Muscle layer of duodenum (tissue), 2 donors: ENCODE measurements around the gene JAKMIP1.

Experiments
- H3K27ac ChIP-seq: one replicate; pipeline ENCODE4 v1.7.0; 2013; ENCODE audit warnings: mild to moderate bottlenecking, low read length
- H3K27me3 ChIP-seq: one replicate; pipeline ENCODE4 v1.7.0; 2013; ENCODE audit warnings: low read depth, mild to moderate bottlenecking, control low read depth, low read length
- H3K36me3 ChIP-seq, 2 donors: one replicate each; pipeline ENCODE4 v1.7.0; 2013; ENCODE audit warnings: low read length in 2 of 2, control low read depth in 1 of 2, mild to moderate bottlenecking in 1 of 2; ENCODE audit not compliant: insufficient read depth in 2 of 2, control insufficient read depth in 1 of 2
- H3K4me1 ChIP-seq, 2 donors: one replicate each; pipeline ENCODE4 v1.7.0; 2013; ENCODE audit warnings: low read length in 2 of 2, mild to moderate bottlenecking in 2 of 2, control low read depth in 1 of 2, moderate library complexity in 1 of 2; ENCODE audit not compliant: insufficient read depth in 2 of 2, control insufficient read depth in 1 of 2
- H3K4me3 ChIP-seq, 2 donors: one replicate each; pipeline ENCODE4 v1.7.0; 2013; ENCODE audit warnings: low read length in 2 of 2, low read depth in 1 of 2, mild to moderate bottlenecking in 1 of 2
- H3K9me3 ChIP-seq, 2 donors: one replicate each; pipeline ENCODE4 v1.7.0; 2013; ENCODE audit warnings: low read length in 2 of 2, control low read depth in 1 of 2, mild to moderate bottlenecking in 1 of 2; ENCODE audit not compliant: control insufficient read depth in 1 of 2
- donor health status: healthy.

JAKMIP1 gene

DNA sequence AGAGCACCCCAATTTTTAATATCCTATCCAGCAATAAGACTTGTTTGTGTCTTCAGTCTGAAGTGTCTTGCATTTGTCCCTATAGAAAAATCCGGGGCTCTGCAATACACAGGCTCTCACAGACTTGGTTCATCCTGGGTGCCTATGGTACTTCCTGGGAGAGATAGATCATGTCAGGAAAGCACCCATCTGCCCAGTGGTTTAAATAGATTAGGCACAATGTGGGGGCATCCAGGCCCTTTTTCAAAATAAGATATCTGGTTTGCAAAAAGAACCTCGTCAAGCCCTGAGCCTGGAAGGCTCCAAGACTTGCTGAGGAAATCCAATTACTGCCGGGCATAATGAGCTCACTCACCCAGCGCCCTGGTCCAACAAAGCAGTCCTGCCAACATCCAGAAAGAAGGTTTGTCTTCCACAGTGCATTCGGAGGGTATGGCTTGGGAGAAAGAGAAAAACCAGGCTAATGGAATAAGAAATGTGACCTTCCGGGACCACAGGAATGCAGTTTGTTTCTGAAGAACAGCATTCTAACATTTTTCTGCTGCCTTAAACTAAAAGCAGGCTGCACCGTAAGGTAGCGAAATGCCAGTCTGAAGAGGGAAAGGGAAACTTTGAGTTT, 11.6 kb downstream of the JAKMIP1 start:
- no peaks in the 10 kb centered on the region for H3K27me3 ChIP-seq
- no peaks in the 10 kb centered on the region for H3K36me3 ChIP-seq
- no peak overlapping the region for H3K27ac ChIP-seq
- peaks cover 0 to 21% of the 10 kb centered on the region in 2 donors for H3K9me3 ChIP-seq
- no peaks in the 10 kb centered on the region for H3K4me1 ChIP-seq
- H3K4me3 ChIP-seq, result no peak overlapping the region

DNA sequence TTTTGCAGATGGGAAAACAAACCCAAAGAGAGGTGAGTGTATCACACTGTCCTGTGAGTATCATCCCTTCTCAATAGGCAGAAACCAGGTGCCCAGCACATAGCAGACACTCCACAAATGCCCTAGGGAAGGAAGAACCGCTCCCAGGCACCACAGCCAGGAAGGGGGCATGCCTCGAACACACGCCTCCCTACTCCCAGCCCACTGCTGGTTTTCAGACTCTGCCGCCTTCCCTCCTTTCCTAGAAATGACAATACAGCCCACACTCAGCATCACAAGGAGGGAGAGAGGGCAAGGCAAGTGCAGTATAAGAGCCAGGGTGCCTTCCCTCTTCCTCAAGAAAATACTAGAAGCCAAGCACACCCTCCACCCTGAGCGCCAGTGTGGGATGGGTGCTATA, 16.2 kb downstream of the JAKMIP1 start:
- no peak overlapping the region for H3K27ac ChIP-seq
- no peaks in the 10 kb centered on the region for H3K4me1 ChIP-seq

DNA sequence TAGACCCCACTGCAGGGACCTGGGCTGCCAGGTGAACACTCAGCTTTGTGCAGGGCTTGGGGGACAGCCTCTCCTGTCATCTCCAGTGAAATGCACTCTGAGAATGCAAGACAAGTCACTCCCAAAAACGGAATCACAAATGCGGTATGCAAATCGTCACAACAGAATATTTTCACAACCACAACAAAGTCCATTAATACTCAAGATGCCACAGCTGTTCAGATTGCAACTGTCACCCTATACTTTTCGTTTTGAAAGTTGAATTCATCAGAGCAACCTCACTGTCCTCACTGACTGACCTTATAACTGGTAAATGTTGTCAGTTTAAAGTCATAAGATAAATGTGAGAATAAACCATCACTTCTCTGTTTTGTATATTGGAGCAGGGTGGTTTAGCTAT, 16.6 kb downstream of the JAKMIP1 start:
- no peaks in the 10 kb centered on the region for H3K36me3 ChIP-seq
- no peaks in the 10 kb centered on the region for H3K4me1 ChIP-seq
- peaks cover 3% of the 10 kb centered on the region for H3K27me3 ChIP-seq
- H3K9me3 ChIP-seq, result peaks cover 4 to 29% of the 10 kb centered on the region in 2 donors
- no peak overlapping the region for H3K27ac ChIP-seq
- H3K4me3 ChIP-seq, result no peak overlapping the region

More for the DNA sequence above, 16.2 kb downstream of the JAKMIP1 start:
- no peaks in the 10 kb centered on the region for H3K27me3 ChIP-seq
- no peaks in the 10 kb centered on the region for H3K36me3 ChIP-seq
- H3K9me3 ChIP-seq, result peaks cover 4 to 29% of the 10 kb centered on the region in 2 donors
- no peak overlapping the region for H3K4me3 ChIP-seq

DNA sequence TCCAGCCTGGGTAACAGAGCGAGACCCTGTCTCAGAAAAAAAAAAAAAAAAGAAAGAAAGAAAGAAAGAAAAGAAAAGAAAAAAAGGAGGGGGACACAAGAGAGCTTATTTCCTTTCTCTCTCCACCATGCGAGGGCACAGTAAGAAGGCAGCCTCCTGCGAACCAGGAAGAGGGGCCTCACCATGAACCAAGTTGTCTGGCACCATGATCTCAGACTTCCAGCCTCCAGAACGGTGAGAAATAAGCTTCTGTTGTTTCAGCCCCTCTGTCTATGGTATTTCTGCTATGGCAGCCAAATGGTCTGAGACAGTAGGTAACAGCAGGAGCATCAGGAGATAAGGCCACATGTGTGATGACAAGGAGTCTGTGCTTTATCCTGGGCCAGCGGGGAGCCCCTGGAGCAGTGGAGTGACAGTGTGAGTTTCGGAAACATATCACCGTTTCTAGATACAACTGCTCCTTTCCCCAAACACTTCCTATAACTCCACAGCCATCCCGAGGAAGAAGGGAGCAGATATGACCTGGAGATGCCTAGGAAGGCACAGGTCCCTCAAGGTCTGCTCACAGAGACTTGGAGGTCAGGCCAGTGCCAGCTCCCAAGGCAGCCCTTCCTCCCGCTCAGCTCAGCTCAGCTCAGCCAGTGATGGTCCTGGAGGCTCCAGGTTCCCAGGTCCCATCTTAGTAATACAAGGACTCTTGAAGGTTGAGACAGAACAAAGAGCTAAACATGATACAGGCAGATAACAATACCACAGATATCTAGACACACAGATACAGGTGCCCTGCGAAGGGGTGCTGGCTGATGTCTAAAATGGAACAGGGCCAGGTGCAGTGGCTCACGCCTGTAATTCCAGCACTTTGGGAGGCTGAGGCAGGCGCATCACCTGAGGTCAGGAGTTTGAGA, 17.7 kb downstream of the JAKMIP1 start:
- no peaks in the 10 kb centered on the region for H3K4me1 ChIP-seq
- H3K27me3 ChIP-seq, result peaks cover 5% of the 10 kb centered on the region
- no peak overlapping the region for H3K27ac ChIP-seq
- H3K4me3 ChIP-seq, result no peak overlapping the region
- no peaks in the 10 kb centered on the region for H3K36me3 ChIP-seq
- peaks cover 4 to 25% of the 10 kb centered on the region in 2 donors for H3K9me3 ChIP-seq

DNA sequence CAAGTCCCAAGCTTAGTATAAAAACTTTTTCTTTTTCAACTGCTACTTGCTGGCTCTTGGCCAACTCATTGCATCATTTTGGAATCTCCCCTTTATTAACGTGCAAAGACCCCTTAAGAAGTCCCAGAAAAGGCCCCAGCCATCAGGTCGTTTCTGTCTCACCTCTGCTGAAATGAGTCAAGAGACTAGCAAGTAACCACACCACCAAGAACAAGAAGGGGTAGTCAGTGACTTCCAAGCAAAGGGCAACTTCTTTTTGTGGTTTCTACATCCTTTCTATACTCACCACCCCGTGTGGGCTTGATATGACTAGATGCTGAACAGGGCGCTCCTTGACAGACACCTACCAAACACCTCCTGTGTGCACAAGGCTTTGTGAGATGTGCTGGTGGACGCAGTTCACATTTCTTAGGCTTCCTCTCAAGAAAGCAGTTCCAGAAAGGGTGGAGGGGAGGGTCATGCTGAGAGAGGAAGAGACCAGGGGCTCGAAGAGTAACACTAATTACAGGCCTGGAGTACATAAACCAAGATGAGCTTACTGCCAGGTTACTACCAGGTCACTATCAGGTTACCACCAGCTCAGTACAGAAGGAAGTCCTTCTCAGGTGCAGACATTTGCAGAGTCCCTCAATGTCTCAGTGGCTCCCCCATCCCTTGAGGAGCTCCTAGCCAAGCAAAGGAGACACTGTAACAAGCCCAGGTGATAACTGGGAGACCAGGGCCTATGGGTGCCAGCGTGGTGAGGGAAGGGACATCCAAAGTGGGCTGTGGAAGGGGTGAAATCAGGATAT, 19.3 kb downstream of the JAKMIP1 start:
- Histone ChIP-seq H3K27ac (no peak overlapping the region), H3K4me1 (no peaks in the 10 kb centered on the region), H3K4me3 (no peak overlapping the region), H3K9me3 (peaks cover 4 to 11% of the 10 kb centered on the region in 2 donors), H3K27me3 (peaks cover 5% of the 10 kb centered on the region), H3K36me3 (no peaks in the 10 kb centered on the region)

DNA sequence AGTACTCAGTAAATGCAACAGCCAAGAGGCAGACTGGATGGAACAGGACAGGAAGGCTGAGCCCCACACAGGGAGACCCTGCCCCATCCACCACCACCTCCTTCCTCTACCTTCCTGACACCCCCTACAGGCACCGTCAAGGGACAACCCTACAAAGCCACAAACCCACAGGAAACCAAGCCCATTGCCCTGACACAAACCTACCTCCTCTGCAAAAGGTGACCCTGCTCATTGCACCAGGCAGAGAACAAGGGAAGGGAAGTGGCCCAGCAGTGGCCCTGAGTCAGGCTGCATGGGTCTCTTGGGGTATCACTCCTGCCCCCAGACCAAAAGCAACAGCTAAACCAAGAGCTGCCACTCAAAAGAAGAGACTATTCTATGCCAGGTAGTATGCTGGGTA, 21.0 kb downstream of the JAKMIP1 start:
- Histone ChIP-seq H3K4me1 (no peaks in the 10 kb centered on the region), H3K36me3 (no peaks in the 10 kb centered on the region), H3K27ac (no peak overlapping the region), H3K9me3 (peaks cover 4 to 8% of the 10 kb centered on the region in 2 donors), H3K4me3 (no peak overlapping the region), H3K27me3 (peaks cover 5% of the 10 kb centered on the region)

DNA sequence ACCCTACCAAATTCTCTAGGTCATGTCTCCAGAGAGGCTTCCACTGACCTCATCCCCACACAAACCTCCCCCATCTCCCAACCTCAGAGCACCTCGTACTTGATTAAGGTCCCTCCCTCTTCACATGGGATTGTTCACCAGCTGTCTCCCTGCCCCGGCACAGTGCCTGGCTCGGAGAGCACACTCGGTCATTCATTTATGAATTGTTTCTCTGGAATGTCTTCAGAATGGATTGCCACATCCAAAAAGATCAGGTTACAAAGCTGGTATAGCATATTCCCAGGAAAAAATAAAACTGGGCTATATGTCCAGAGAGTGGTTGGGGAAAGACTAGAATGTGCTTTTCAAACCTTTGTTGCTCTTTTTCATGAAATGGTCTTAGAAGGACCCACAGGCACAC, 21.6 kb downstream of the JAKMIP1 start:
- H3K4me3 ChIP-seq, result no peak overlapping the region
- H3K36me3 ChIP-seq, result no peaks in the 10 kb centered on the region
- peaks cover 4 to 8% of the 10 kb centered on the region in 2 donors for H3K9me3 ChIP-seq
- no peak overlapping the region for H3K27ac ChIP-seq
- peaks cover 5% of the 10 kb centered on the region for H3K27me3 ChIP-seq
- H3K4me1 ChIP-seq, result no peaks in the 10 kb centered on the region

DNA sequence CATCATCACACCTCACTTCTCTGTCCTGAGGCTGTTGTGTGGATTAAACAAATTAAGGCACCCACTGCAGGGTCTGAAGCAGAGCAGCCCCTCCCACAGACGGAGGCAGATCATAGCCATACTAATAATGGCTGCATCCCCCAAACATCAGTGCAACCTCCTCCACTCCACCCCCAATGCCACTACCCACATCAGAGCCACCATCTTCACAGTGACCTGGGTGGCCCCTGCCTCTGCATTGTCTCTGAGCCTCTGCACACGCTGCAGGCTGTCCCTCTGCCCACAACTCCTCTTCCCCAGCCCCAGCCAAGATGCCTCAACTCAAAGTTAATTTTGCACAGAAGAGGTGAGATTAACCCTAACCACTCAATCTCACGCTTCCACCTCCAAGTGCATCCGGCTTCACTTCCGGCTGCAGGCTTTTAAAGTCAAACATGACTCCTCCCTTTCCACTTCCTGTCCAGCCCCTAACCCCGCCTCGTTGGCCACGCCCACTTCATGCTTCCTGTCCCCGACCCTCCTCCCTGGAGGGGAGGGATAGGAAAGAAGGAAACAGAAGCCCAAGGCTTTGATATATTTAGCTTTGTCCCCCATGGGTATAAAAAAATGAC, 22.7 kb downstream of the JAKMIP1 start:
- Histone ChIP-seq H3K36me3 (no peaks in the 10 kb centered on the region), H3K27me3 (peaks cover 5% of the 10 kb centered on the region), H3K27ac (no peak overlapping the region), H3K4me1 (no peaks in the 10 kb centered on the region), H3K9me3 (peaks cover 4 to 8% of the 10 kb centered on the region in 2 donors), H3K4me3 (no peak overlapping the region)

DNA sequence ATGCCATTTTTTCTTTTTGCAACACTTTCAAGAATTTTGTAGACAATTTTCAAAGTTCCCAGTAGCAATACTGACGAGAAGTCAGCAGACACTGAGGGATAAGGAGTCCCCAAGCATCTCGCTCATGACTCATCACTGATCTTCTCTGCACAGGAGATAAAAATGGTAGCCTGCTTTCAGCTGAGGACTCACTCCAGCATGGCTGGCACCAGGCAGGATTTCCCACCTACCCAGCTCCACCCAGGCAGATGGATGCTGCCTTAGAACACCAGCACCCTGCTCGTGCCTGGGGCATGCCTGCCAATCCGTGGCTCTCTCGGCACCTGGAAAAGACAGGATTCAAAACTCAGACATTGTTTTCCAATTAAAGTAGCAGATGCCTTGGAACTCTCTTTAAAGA, 24.9 kb downstream of the JAKMIP1 start:
- H3K27ac ChIP-seq, result no peak overlapping the region
- H3K9me3 ChIP-seq, result peaks cover 2 to 4% of the 10 kb centered on the region in 2 donors
- no peaks in the 10 kb centered on the region for H3K36me3 ChIP-seq
- no peak overlapping the region for H3K4me3 ChIP-seq
- no peaks in the 10 kb centered on the region for H3K4me1 ChIP-seq
- peaks cover 5% of the 10 kb centered on the region for H3K27me3 ChIP-seq

DNA sequence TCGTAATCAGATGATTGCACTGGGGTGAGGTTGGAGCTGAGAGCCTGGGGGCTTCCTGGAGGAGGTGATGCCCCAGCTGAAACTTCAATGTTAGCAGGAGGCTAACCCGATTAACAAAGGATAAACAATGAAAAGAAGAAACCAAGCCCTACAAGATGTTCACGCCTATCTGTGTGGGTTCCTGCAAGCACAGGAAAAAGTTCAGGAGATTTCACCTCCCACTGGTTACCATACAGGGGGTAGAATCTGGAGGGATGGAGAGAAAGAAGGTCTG, 27.5 kb downstream of the JAKMIP1 start:
- no peaks in the 10 kb centered on the region for H3K9me3 ChIP-seq
- no peaks in the 10 kb centered on the region for H3K36me3 ChIP-seq
- H3K4me3 ChIP-seq, result no peak overlapping the region
- H3K27me3 ChIP-seq, result no peaks in the 10 kb centered on the region
- H3K27ac ChIP-seq, result no peak overlapping the region
- no peaks in the 10 kb centered on the region for H3K4me1 ChIP-seq
